Fibroblast of lung (primary cell): ENCODE measurements around the gene ABLIM2. TPM values are rescaled to one million over a fixed set of nuclear protein-coding genes. Genes with fewer than 3 reads are reported as not detected.

Experiments
- DNase-seq, 2 donors: peaks; one replicate each; pipeline versions ENCODE4 v3.0.0 to v3.0.0-alpha.2; 2010; ENCODE audit warnings: low read depth in 2 of 2
- H2AFZ ChIP-seq: 2 replicates; pipeline ENCODE4 v1.5.1; 2012; ENCODE audit warnings: low read length, control low read depth, inconsistent platforms
- H3K27ac ChIP-seq: 2 replicates; pipeline ENCODE4 v1.5.1; 2011; ENCODE audit warnings: low read length, control low read depth; ENCODE audit not compliant: insufficient read depth
- H3K27me3 ChIP-seq: 2 replicates; pipeline ENCODE4 v1.5.1; 2011; ENCODE audit warnings: mild to moderate bottlenecking, low read length; ENCODE audit not compliant: control insufficient read depth, insufficient read depth
- H3K36me3 ChIP-seq: 2 replicates; pipeline ENCODE4 v1.5.1; 2011; ENCODE audit warnings: low read length; ENCODE audit not compliant: control insufficient read depth, insufficient read depth
- H3K4me1 ChIP-seq: 2 replicates; pipeline ENCODE4 v1.5.1; 2011; ENCODE audit warnings: low read length; ENCODE audit not compliant: control insufficient read depth, insufficient read depth; ENCODE audit errors: extremely low read depth
- H3K4me2 ChIP-seq: 2 replicates; pipeline ENCODE4 v1.5.1; 2011; ENCODE audit warnings: low read length, control low read depth; ENCODE audit not compliant: insufficient read depth; ENCODE audit errors: extremely low read depth
- H3K4me3 ChIP-seq, 4 experiments: fragments of 200-600 bp in 1 of 4; sonication (generic) in 1 of 4; replicated peaks in 1 of 4; 2 replicates each; pipeline ENCODE4 v1.5.1; 2011 to 2016; ENCODE audit warnings: low read length in 4 of 4, low read depth in 3 of 4, mild to moderate bottlenecking in 3 of 4, control low read depth in 2 of 4, inconsistent platforms in 1 of 4, mixed read lengths in 1 of 4; ENCODE audit not compliant: insufficient read depth in 1 of 4; ENCODE audit errors: control extremely low read depth in 1 of 4
- H3K79me2 ChIP-seq: 2 replicates; pipeline ENCODE4 v1.5.1; 2012; ENCODE audit warnings: mild to moderate bottlenecking, low read length, inconsistent platforms; ENCODE audit not compliant: control insufficient read depth, insufficient read depth
- H3K9ac ChIP-seq: 2 replicates; pipeline ENCODE4 v1.5.1; 2011; ENCODE audit warnings: mild to moderate bottlenecking, low read length, control low read depth; ENCODE audit not compliant: insufficient read depth
- H3K9me3 ChIP-seq: 2 replicates; pipeline ENCODE4 v1.5.1; 2012; ENCODE audit warnings: low read depth, low read length; ENCODE audit not compliant: control insufficient read depth, insufficient read depth
- H4K20me1 ChIP-seq: 2 replicates; pipeline ENCODE4 v1.5.1; 2011; ENCODE audit warnings: low read length; ENCODE audit not compliant: control insufficient read depth, insufficient read depth; ENCODE audit errors: extremely low read depth
- CTCF ChIP-seq, 2 donors: IDR thresholded peaks in 1 of 2; conservative IDR thresholded peaks in 1 of 2; 1 replicate in 1 of 2; 2 replicates in 1 of 2; pipeline ENCODE4 v1.5.1; 2011 to 2012; ENCODE audit warnings: low read length in 2 of 2, control low read depth in 1 of 2, inconsistent platforms in 1 of 2, low read depth in 1 of 2, mild to moderate bottlenecking in 1 of 2
- EZH2 ChIP-seq: IDR thresholded peaks from 2 replicates; pipeline ENCODE4 v1.5.1; 2012; ENCODE audit warnings: low read length, control low read depth, mild to moderate bottlenecking; ENCODE audit errors: missing control alignments
- polyA plus RNA-seq, 2 donors: library from polyadenylated mRNA; depleted of rRNA in 1 of 2; stranded (reverse) in 1 of 2; unstranded in 1 of 2; fragments of >200 nt; gene quantifications; 2 replicates each; pipeline ENCODE4 v1.2.1, GENCODE V29; 2011 to 2012; ENCODE audit warnings: missing spikeins in 1 of 2
- total RNA-seq: library from RNA; depleted of rRNA; stranded (reverse); fragments of >200 nt; gene quantifications from 2 replicates; pipeline ENCODE4 v1.2.1, GENCODE V29; 2014

The ABLIM2 gene
- total and polyA plus RNA-seq, 2 donors (not counting 1 experiment from before 2014, with no cell fraction given), result 0.66 to 2.6 TPM

- Histone ChIP-seq H3K4me3 (no peak overlapping the region), H3K4me1 (no peaks in the 10 kb centered on the region), H3K9ac (no peak overlapping the region), H3K27ac (no peak overlapping the region), H3K36me3 (no peaks in the 10 kb centered on the region), H2AFZ (no peak overlapping the region), H3K4me2 (no peak overlapping the region), H3K79me2 (no peaks in the 10 kb centered on the region), H3K9me3 (no peaks in the 10 kb centered on the region), H4K20me1 (no peaks in the 10 kb centered on the region), H3K27me3 (no peaks in the 10 kb centered on the region)
- no peak for DNase-seq
- no peak for TF ChIP-seq CTCF (conservative IDR thresholded peaks at IDR 0.05 in 1 of 2, IDR thresholded peaks at IDR 0.05 in 1 of 2; ENCODE audit: low read depth in 1 of 2, low read length in 2 of 2)
- TF ChIP-seq EZH2, result no peak
Observed at GRCh38 chr4:8005033-8005808, 153.4 kb downstream of the ABLIM2 start.

GRCh38 chr4:8004066-8004465, 154.5 kb downstream of the ABLIM2 start:
- H3K9me3 ChIP-seq, result no peaks in the 10 kb centered on the region
- no peak overlapping the region for H3K9ac ChIP-seq
- no peak overlapping the region for H3K27ac ChIP-seq
- DNase-seq, result no peak
- no peaks in the 10 kb centered on the region for H3K27me3 ChIP-seq
- H4K20me1 ChIP-seq, result no peaks in the 10 kb centered on the region
- H3K4me2 ChIP-seq, result no peak overlapping the region
- H2AFZ ChIP-seq, result no peak overlapping the region
- H3K79me2 ChIP-seq, result no peaks in the 10 kb centered on the region
- H3K36me3 ChIP-seq, result no peaks in the 10 kb centered on the region
- TF ChIP-seq EZH2, result no peak
- TF ChIP-seq CTCF (conservative IDR thresholded peaks at IDR 0.05 in 1 of 2, IDR thresholded peaks at IDR 0.05 in 1 of 2; ENCODE audit: low read depth in 1 of 2, low read length in 2 of 2), result no peak
- H3K4me3 ChIP-seq, result no peak overlapping the region
- no peaks in the 10 kb centered on the region for H3K4me1 ChIP-seq

- H3K27me3 ChIP-seq, result no peaks in the 10 kb centered on the region
- TF ChIP-seq EZH2 (no peak), CTCF (conservative IDR thresholded peaks at IDR 0.05 in 1 of 2, IDR thresholded peaks at IDR 0.05 in 1 of 2; ENCODE audit: low read depth in 1 of 2, low read length in 2 of 2) (no peak)
- H3K79me2 ChIP-seq, result no peaks in the 10 kb centered on the region
- no peak overlapping the region for H3K4me2 ChIP-seq
- H4K20me1 ChIP-seq, result no peaks in the 10 kb centered on the region
- no peaks in the 10 kb centered on the region for H3K4me1 ChIP-seq
- H2AFZ ChIP-seq, result no peak overlapping the region
- no peak for DNase-seq
- H3K4me3 ChIP-seq, result no peak overlapping the region
- H3K27ac ChIP-seq, result no peak overlapping the region
- no peak overlapping the region for H3K9ac ChIP-seq
- H3K9me3 ChIP-seq, result no peaks in the 10 kb centered on the region
- H3K36me3 ChIP-seq, result no peaks in the 10 kb centered on the region
Observed at GRCh38 chr4:8002525-8003309, 155.9 kb downstream of the ABLIM2 start.
